HCT116 (cell line): ENCODE data around the gene GNLY. TPM values are rescaled to one million over a fixed set of nuclear protein-coding genes. Genes with fewer than 3 reads are reported as not detected.

Source experiments
- ATAC-seq: fragments of 200-7000 bp; cut with Tn5 transposase; 2 replicates; pipeline ENCODE4 v1.9.1; 2020; ENCODE audit warnings: mild to moderate bottlenecking, moderate library complexity
- BruUV-seq: library from RNA; stranded (reverse); fragments of 400-500 nt; replicated peaks from 2 replicates; lab custom pipeline; 2021; lab: Mats Ljungman, UMichigan
- CTCF ChIA-PET: fragments of 300-600 bp; sonication (Branson Sonifier 250); formaldehyde crosslinking; loops from one replicate; lab custom pipeline; 2021; ENCODE audit warnings: antibody characterized with exemption; lab: Charles Lee
- POLR2A ChIA-PET: fragments of 300-600, 350-600 bp; sonication (Branson Sonifier 250); formaldehyde crosslinking; loops from one replicate; lab custom pipeline; 2021; ENCODE audit warnings: antibody characterized with exemption; lab: Charles Lee
- RAD21 ChIA-PET, 2 experiments: fragments of 300-600 bp; sonication (Branson Sonifier 250); formaldehyde crosslinking; loops; one replicate each; lab custom pipeline; 2023; ENCODE audit warnings: low total read pairs in 2 of 2; ENCODE audit not compliant: uncharacterized antibody in 2 of 2, unreplicated experiment in 2 of 2, low non-redundant PET in 1 of 2; lab: Charles Lee
- DNase-seq: peaks from one replicate; pipeline ENCODE4 v3.0.0-alpha.2; 2010; ENCODE audit warnings: low read depth, low spot score
- H2AFZ ChIP-seq: fragments of 200-600 bp; shearing (Covaris generic), sonication (generic); 2 replicates; pipeline ENCODE4 v1.6.1; 2017; ENCODE audit warnings: low read depth, mixed run types, mixed read lengths, antibody characterized with exemption, low read length; ENCODE audit not compliant: poor library complexity, severe bottlenecking
- H3K27ac ChIP-seq: 2 replicates; pipeline ENCODE4 v1.5.1; 2012; ENCODE audit warnings: low read depth, low read length
- H3K27me3 ChIP-seq: fragments of 200-600 bp; sonication (generic); 2 replicates; pipeline ENCODE4 v1.6.1; 2016; ENCODE audit warnings: mixed run types, low read length, mixed read lengths; ENCODE audit not compliant: insufficient read depth
- H3K36me3 ChIP-seq, 2 experiments: fragments of 200-500 bp in 1 of 2; fragments of 200-600 bp in 1 of 2; sonication (Bioruptor generic) in 1 of 2; sonication (generic) in 1 of 2; 2 replicates each; pipeline versions ENCODE4 v1.5.1 to v1.6.1; 2014 to 2016; ENCODE audit warnings: low read length in 2 of 2, inconsistent platforms in 1 of 2, mixed read lengths in 1 of 2, mixed run types in 1 of 2; ENCODE audit not compliant: insufficient read depth in 2 of 2, control insufficient read depth in 1 of 2
- H3K4me1 ChIP-seq, 2 experiments: fragments of 200-600 bp in 1 of 2; sonication (generic) in 1 of 2; 2 replicates each; pipeline versions ENCODE4 v1.5.1 to v1.6.1; 2012 to 2017; ENCODE audit warnings: low read length in 2 of 2, inconsistent platforms in 1 of 2, mild to moderate bottlenecking in 1 of 2, mixed read lengths in 1 of 2, mixed run types in 1 of 2, moderate library complexity in 1 of 2; ENCODE audit not compliant: insufficient read depth in 2 of 2, control insufficient read depth in 1 of 2
- H3K4me2 ChIP-seq: fragments of 200-600 bp; sonication (generic); 2 replicates; pipeline ENCODE4 v1.6.1; 2017; ENCODE audit warnings: mixed run types, low read length, mixed read lengths
- H3K4me3 ChIP-seq, 2 experiments: fragments of 200-600 bp in 1 of 2; sonication (generic) in 1 of 2; replicated peaks in 1 of 2; 2 replicates each; pipeline ENCODE4 v1.5.1; 2011 to 2016; ENCODE audit warnings: low read length in 2 of 2, control low read depth in 1 of 2, low read depth in 1 of 2, mild to moderate bottlenecking in 1 of 2, mixed read lengths in 1 of 2, mixed run types in 1 of 2
- H3K79me2 ChIP-seq: fragments of 200-600 bp; sonication (generic); 2 replicates; pipeline ENCODE4 v1.6.1; 2017; ENCODE audit warnings: mild to moderate bottlenecking, mixed run types, low read length, moderate library complexity, mixed read lengths; ENCODE audit not compliant: insufficient read depth
- H3K9ac ChIP-seq: fragments of 200-600 bp; sonication (generic); 2 replicates; pipeline ENCODE4 v1.6.1; 2016; ENCODE audit warnings: low read length, mixed read lengths
- H3K9me2 ChIP-seq: fragments of 200-600 bp; sonication (generic), shearing (Covaris generic); 2 replicates; pipeline ENCODE4 v1.6.1; 2017; ENCODE audit warnings: mixed run types, mild to moderate bottlenecking, moderate library complexity; ENCODE audit not compliant: insufficient read depth
- H3K9me3 ChIP-seq, 2 experiments: fragments of 200-500 bp in 1 of 2; fragments of 200-600 bp in 1 of 2; sonication (Bioruptor generic) in 1 of 2; sonication (generic) in 1 of 2; 2 replicates each; pipeline ENCODE4 v1.6.1; 2014 to 2017; ENCODE audit warnings: low read length in 2 of 2, mixed read lengths in 2 of 2, inconsistent platforms in 1 of 2, low read depth in 1 of 2, mild to moderate bottlenecking in 1 of 2, mixed run types in 1 of 2, moderate library complexity in 1 of 2; ENCODE audit not compliant: control insufficient read depth in 1 of 2, insufficient read depth in 1 of 2
- H4K20me1 ChIP-seq: fragments of 200-600 bp; sonication (generic), shearing (Covaris generic); 2 replicates; pipeline ENCODE4 v1.6.1; 2017; ENCODE audit warnings: mixed run types, mild to moderate bottlenecking, moderate library complexity; ENCODE audit not compliant: insufficient read depth
- CBX3 ChIP-seq: IDR thresholded peaks from 2 replicates; pipeline ENCODE4 v1.6.1; 2012; ENCODE audit warnings: low read depth
- EGR1 ChIP-seq: IDR thresholded peaks from 2 replicates; pipeline ENCODE4 v1.6.1; 2012; ENCODE audit warnings: low read depth
- EZH2phosphoT487 ChIP-seq: fragments of 200-600 bp; IDR thresholded peaks from 2 replicates; pipeline ENCODE4 v1.6.1; 2018; ENCODE audit warnings: antibody characterized with exemption, borderline replicate concordance
- FOSL1 ChIP-seq: IDR thresholded peaks from 2 replicates; pipeline ENCODE4 v1.6.1; 2012; ENCODE audit warnings: low read depth
- JUND ChIP-seq: IDR thresholded peaks from 2 replicates; pipeline ENCODE4 v1.6.1; 2012
- RAD21 ChIP-seq: IDR thresholded peaks from 2 replicates; pipeline ENCODE4 v1.6.1; 2012; ENCODE audit warnings: low read depth, mild to moderate bottlenecking
- SIN3A ChIP-seq: IDR thresholded peaks from 2 replicates; pipeline ENCODE4 v1.6.1; 2012; ENCODE audit warnings: low read depth
- SRF ChIP-seq: IDR thresholded peaks from 2 replicates; pipeline ENCODE4 v1.6.1; 2012; ENCODE audit warnings: low read depth
- TCF7L2 ChIP-seq: IDR thresholded peaks from 2 replicates; pipeline ENCODE4 v1.7.0; 2011; ENCODE audit warnings: borderline replicate concordance, inconsistent platforms; ENCODE audit not compliant: insufficient read depth, insufficient read length; ENCODE audit errors: extremely low read depth
- YY1 ChIP-seq: IDR thresholded peaks from 2 replicates; pipeline ENCODE4 v1.6.1; 2011; ENCODE audit warnings: low read length, low read depth, moderate library complexity, mild to moderate bottlenecking; ENCODE audit not compliant: insufficient replicate concordance; ENCODE audit errors: extremely low read depth
- ZFX ChIP-seq: fragments of 450-650 bp; IDR thresholded peaks from 2 replicates; pipeline ENCODE4 v1.6.1; 2017
- ZNF274 ChIP-seq: fragments of 200-500 bp; sonication (Bioruptor generic); IDR thresholded peaks from 2 replicates; pipeline ENCODE4 v1.6.1; 2014; ENCODE audit warnings: mild to moderate bottlenecking, low read depth, low read length, inconsistent platforms
- intact Hi-C: fragments of 100-400 bp; cut with micrococcal nuclease; formaldehyde crosslinking; loops from 2 replicates; pipeline ENCODE4 v1.10.0; 2022
- total RNA-seq: library from RNA; stranded (reverse); gene quantifications from one replicate; pipeline ENCODE4 v1.2.1, GENCODE V29; 2021; ENCODE audit not compliant: unreplicated experiment
- TF ChIP-seq, protein P1 (sequence below): IDR thresholded peaks from 2 replicates; pipeline ENCODE4 v1.6.1; 2011; ENCODE audit warnings: mild to moderate bottlenecking, low read length, moderate library complexity; ENCODE audit not compliant: insufficient replicate concordance; ENCODE audit errors: extremely low read depth
- TF ChIP-seq, protein P2 (sequence below), 3 experiments: fragments of 200-600 bp in 1 of 3; sonication (generic) in 1 of 3; IDR thresholded peaks in 2 of 3; conservative IDR thresholded peaks in 1 of 3; 2 replicates each; pipeline ENCODE4 v1.5.1; 2012 to 2017; ENCODE audit warnings: low read depth in 2 of 3, low read length in 2 of 3, antibody characterized with exemption in 1 of 3, borderline replicate concordance in 1 of 3, control low read depth in 1 of 3, mild to moderate bottlenecking in 1 of 3, mixed read lengths in 1 of 3, mixed run types in 1 of 3, moderate library complexity in 1 of 3; ENCODE audit not compliant: insufficient read depth in 1 of 3
- TF ChIP-seq, protein P3 (sequence below): IDR thresholded peaks from 2 replicates; pipeline ENCODE4 v1.6.1; 2012

GNLY gene
- total RNA-seq, 1 experiment from 2014 or later = 0.74 TPM

GRCh38 chr2:85718885-85719492 lies 24.8 kb downstream of the GNLY start (continued):
- no peak for TF ChIP-seq CBX3
- TF ChIP-seq SIN3A = no peak
- TF ChIP-seq RAD21 = no peak
- TF ChIP-seq EGR1 = no peak
- TF ChIP-seq ZNF274 = no peak
- TF ChIP-seq, protein P1, sequence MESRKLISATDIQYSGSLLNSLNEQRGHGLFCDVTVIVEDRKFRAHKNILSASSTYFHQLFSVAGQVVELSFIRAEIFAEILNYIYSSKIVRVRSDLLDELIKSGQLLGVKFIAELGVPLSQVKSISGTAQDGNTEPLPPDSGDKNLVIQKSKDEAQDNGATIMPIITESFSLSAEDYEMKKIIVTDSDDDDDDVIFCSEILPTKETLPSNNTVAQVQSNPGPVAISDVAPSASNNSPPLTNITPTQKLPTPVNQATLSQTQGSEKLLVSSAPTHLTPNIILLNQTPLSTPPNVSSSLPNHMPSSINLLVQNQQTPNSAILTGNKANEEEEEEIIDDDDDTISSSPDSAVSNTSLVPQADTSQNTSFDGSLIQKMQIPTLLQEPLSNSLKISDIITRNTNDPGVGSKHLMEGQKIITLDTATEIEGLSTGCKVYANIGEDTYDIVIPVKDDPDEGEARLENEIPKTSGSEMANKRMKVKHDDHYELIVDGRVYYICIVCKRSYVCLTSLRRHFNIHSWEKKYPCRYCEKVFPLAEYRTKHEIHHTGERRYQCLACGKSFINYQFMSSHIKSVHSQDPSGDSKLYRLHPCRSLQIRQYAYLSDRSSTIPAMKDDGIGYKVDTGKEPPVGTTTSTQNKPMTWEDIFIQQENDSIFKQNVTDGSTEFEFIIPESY = no peak
- no peak for TF ChIP-seq JUND

DNA sequence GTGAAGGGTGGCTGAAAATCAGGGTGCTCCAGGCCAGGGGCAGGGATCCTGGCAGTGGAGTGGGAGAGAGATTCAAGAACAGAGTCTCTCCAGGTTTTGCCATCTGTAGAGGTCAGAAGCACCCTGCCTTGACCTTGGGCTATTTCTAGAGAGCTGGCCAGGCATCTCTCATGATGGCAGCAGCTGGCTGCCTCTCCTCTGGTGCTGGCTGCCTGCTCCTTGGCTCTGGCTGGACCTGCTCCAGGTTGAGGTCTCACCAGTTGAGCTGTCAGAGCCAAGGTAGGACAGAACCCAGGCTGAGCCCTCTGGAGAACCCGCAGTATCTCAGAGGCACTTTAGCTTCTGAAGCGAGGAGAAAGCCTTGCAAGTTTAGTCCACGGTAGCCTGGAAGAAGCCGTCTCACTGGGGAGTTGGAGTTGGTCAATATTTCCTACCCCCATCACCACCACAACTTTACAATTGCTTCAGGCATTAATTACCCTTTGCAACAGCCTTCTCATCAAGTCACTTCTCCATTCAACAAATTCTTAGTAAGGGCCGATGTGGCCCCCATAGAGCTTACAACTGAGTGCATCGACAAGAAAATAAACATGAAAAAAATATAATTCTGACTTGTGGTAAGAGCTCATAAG lies 25.6 kb downstream of the GNLY start:
- intact Hi-C loops = loop anchor here (10.0 kb wide), 1 partner anchor 365 kb away; no protein-coding TSS in a partner anchor
- no peaks in the 10 kb centered on the region for H3K9me3 ChIP-seq
- DNase-seq (no peak), ATAC-seq (no peak)
- H2AFZ ChIP-seq = no peak overlapping the region
- no peak overlapping the region for H3K4me3 ChIP-seq
- H3K36me3 ChIP-seq = no peaks in the 10 kb centered on the region
- RAD21 ChIA-PET = no interaction called here
- TF ChIP-seq EZH2phosphoT487 = no peak
- no peak for TF ChIP-seq ZNF274
- TF ChIP-seq TCF7L2 = no peak
- TF ChIP-seq, protein P2, sequence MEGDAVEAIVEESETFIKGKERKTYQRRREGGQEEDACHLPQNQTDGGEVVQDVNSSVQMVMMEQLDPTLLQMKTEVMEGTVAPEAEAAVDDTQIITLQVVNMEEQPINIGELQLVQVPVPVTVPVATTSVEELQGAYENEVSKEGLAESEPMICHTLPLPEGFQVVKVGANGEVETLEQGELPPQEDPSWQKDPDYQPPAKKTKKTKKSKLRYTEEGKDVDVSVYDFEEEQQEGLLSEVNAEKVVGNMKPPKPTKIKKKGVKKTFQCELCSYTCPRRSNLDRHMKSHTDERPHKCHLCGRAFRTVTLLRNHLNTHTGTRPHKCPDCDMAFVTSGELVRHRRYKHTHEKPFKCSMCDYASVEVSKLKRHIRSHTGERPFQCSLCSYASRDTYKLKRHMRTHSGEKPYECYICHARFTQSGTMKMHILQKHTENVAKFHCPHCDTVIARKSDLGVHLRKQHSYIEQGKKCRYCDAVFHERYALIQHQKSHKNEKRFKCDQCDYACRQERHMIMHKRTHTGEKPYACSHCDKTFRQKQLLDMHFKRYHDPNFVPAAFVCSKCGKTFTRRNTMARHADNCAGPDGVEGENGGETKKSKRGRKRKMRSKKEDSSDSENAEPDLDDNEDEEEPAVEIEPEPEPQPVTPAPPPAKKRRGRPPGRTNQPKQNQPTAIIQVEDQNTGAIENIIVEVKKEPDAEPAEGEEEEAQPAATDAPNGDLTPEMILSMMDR (IDR thresholded peaks at IDR 0.05 in 2 of 3, conservative IDR thresholded peaks at IDR 0.05 in 1 of 3; ENCODE audit: borderline replicate concordance in 1 of 3, insufficient read depth in 1 of 3, low read depth in 2 of 3, low read length in 2 of 3) = no peak
- no peak for TF ChIP-seq JUND
- TF ChIP-seq YY1 = no peak
- TF ChIP-seq CBX3 = no peak
- TF ChIP-seq SRF = no peak
- TF ChIP-seq, protein P3, sequence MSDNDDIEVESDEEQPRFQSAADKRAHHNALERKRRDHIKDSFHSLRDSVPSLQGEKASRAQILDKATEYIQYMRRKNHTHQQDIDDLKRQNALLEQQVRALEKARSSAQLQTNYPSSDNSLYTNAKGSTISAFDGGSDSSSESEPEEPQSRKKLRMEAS = no peak
- no peak for TF ChIP-seq SIN3A
- TF ChIP-seq ZFX = no peak
- no peak for TF ChIP-seq FOSL1
- TF ChIP-seq, all 23 proteins: peak for 0
- no TSS peak for BruUV-seq
- ChIA-PET POLR2A (no interaction called here), CTCF (interaction anchor here (1.3 to 3.3 kb wide), 3 partner anchors 9 to 83 kb away, joined by 3 to 24 read pairs (median 4); no protein-coding TSS in a partner anchor)
- Histone ChIP-seq H3K27me3 (no peaks in the 10 kb centered on the region), H4K20me1 (no peaks in the 10 kb centered on the region), H3K79me2 (no peaks in the 10 kb centered on the region), H3K4me1 (no peaks in the 10 kb centered on the region), H3K9ac (no peak overlapping the region), H3K4me2 (no peak overlapping the region), H3K9me2 (no peaks in the 10 kb centered on the region), H3K27ac (no peak overlapping the region)
